IgD-negative memory B cell (primary cell): ENCODE measurements around the gene TOMM20L. TPM values are rescaled to one million over a fixed set of nuclear protein-coding genes. Genes with fewer than 3 reads are reported as not detected.
"Not testable (repeated sequence)": the region's sequence is repeated elsewhere in the genome, so short reads cannot be mapped to it uniquely, and the experiment has no call there.

ENCODE experiments used
- H3K27ac Mint-ChIP-seq, 3 donors: one replicate each; pipeline ENCODE4 v1.8.0; 2020 to 2022; ENCODE audit warnings: mild to moderate bottlenecking in 3 of 3, mixed read lengths in 3 of 3, moderate library complexity in 1 of 3
- H3K27me3 Mint-ChIP-seq: one replicate; pipeline ENCODE4 v1.8.0; 2021; ENCODE audit warnings: mixed read lengths
- H3K36me3 Mint-ChIP-seq: one replicate; pipeline ENCODE4 v1.8.0; 2020; ENCODE audit warnings: mild to moderate bottlenecking, mixed read lengths
- H3K4me1 Mint-ChIP-seq, 3 donors: one replicate each; pipeline ENCODE4 v1.8.0; 2020 to 2022; ENCODE audit warnings: mixed read lengths in 3 of 3, mild to moderate bottlenecking in 1 of 3
- H3K4me3 Mint-ChIP-seq, 4 donors: one replicate each; pipeline ENCODE4 v1.8.0; 2020 to 2022; ENCODE audit warnings: mild to moderate bottlenecking in 4 of 4, mixed read lengths in 4 of 4, moderate library complexity in 3 of 4
- H3K9me3 Mint-ChIP-seq, 3 donors: one replicate each; pipeline ENCODE4 v1.8.0; 2020 to 2021; ENCODE audit warnings: mixed read lengths in 3 of 3, mild to moderate bottlenecking in 1 of 3
- polyA plus RNA-seq: library from polyadenylated mRNA; unstranded; fragments of 300-500 nt; fragmentation: Illumina TruSeq; gene quantifications from one replicate; pipeline ENCODE4 v1.2.3, GENCODE V29; 2021

TOMM20L gene
- polyA plus RNA-seq, 1 donor from 2014 or later, result not detected

- Mint-ChIP-seq H3K4me1 (peaks cover 0 to 6% (median 2%) of the 10 kb centered on the region in 3 donors), H3K4me3 (no peak overlapping the region), H3K9me3 (no peaks in the 10 kb centered on the region), H3K27me3 (no peaks in the 10 kb centered on the region), H3K27ac (no peak overlapping the region), H3K36me3 (no peaks in the 10 kb centered on the region)
Measured at GRCh38 chr14:58401587-58401986, 5.9 kb downstream of the TOMM20L start.

GRCh38 chr14:58408681-58409215 lies 13.0 kb downstream of the TOMM20L start:
- Mint-ChIP-seq H3K9me3 (no peaks in the 10 kb centered on the region), H3K36me3 (peaks cover 2% of the 10 kb centered on the region), H3K27ac (no peak overlapping the region), H3K27me3 (no peaks in the 10 kb centered on the region), H3K4me3 (no peak overlapping the region), H3K4me1 (peaks cover 0 to 1% (median 0%) of the 10 kb centered on the region in 3 donors)

GRCh38 chr14:58414845-58415244 lies 19.1 kb downstream of the TOMM20L start:
- no peaks in the 10 kb centered on the region for H3K27me3 Mint-ChIP-seq
- H3K4me1 Mint-ChIP-seq, result peaks cover 11 to 19% (median 13%) of the 10 kb centered on the region in 3 donors
- no peaks in the 10 kb centered on the region for H3K9me3 Mint-ChIP-seq
- peaks cover 11% of the 10 kb centered on the region for H3K36me3 Mint-ChIP-seq
- H3K27ac Mint-ChIP-seq, result no peak overlapping the region
- no peak overlapping the region for H3K4me3 Mint-ChIP-seq

GRCh38 chr14:58415636-58416547 lies 20.2 kb downstream of the TOMM20L start:
- H3K4me1 Mint-ChIP-seq, result peaks cover 14 to 19% (median 17%) of the 10 kb centered on the region in 3 donors
- H3K4me3 Mint-ChIP-seq, result no peak overlapping the region
- H3K36me3 Mint-ChIP-seq, result peaks cover 11% of the 10 kb centered on the region
- no peaks in the 10 kb centered on the region for H3K9me3 Mint-ChIP-seq
- no peak overlapping the region for H3K27ac Mint-ChIP-seq
- no peaks in the 10 kb centered on the region for H3K27me3 Mint-ChIP-seq

- H3K9me3 Mint-ChIP-seq, H3K27me3 Mint-ChIP-seq, H3K27ac Mint-ChIP-seq: not testable (repeated sequence)
- Mint-ChIP-seq H3K36me3 (peaks cover 13% of the 10 kb centered on the region), H3K4me3 (peak overlapping the region in 1 of 4 donors; percentile 54), H3K4me1 (peaks cover 15 to 19% (median 17%) of the 10 kb centered on the region in 3 donors)
Measured at GRCh38 chr14:58416934-58417333, 21.2 kb downstream of the TOMM20L start.

GRCh38 chr14:58426670-58427280 lies 31.0 kb downstream of the TOMM20L start:
- Mint-ChIP-seq H3K36me3 (peaks cover 2% of the 10 kb centered on the region), H3K4me1 (peaks cover 25 to 29% (median 29%) of the 10 kb centered on the region in 3 donors), H3K27me3 (peaks cover 2% of the 10 kb centered on the region), H3K9me3 (no peaks in the 10 kb centered on the region), H3K4me3 (peak overlapping the region; percentile 82 to 99 (median 94)), H3K27ac (peak overlapping the region; percentile 87 to 100 (median 99))

GRCh38 chr14:58427281-58428117 lies 31.8 kb downstream of the TOMM20L start, which contains the start of the genes KIAA0586 and TIMM9:
Gene KIAA0586 (plus strand): TSS chr14:58427719. CDS start chr14:58428265, 546 bp downstream.
Gene TIMM9 (minus strand): TSS chr14:58427531. CDS start chr14:58411945, 15,586 bp downstream.
- Mint-ChIP-seq H3K4me3 (peak within 1 kb of the TSS; percentile 82 to 99 (median 94)), H3K27ac (peak within 1 kb of the TSS; percentile 87 to 100 (median 99)), H3K4me1 (peaks cover 25 to 32% (median 29%) of the 10 kb centered on the region in 3 donors), H3K36me3 (peaks cover 2% of the 10 kb centered on the region), H3K9me3 (no peaks in the 10 kb centered on the region), H3K27me3 (peaks cover 2% of the 10 kb centered on the region)

- Mint-ChIP-seq H3K27me3 (peaks cover 2% of the 10 kb centered on the region), H3K9me3 (no peaks in the 10 kb centered on the region), H3K4me1 (peaks cover 25 to 32% (median 29%) of the 10 kb centered on the region in 3 donors), H3K36me3 (peaks cover 2% of the 10 kb centered on the region), H3K27ac (peak overlapping the region; percentile 87 to 100 (median 99)), H3K4me3 (peak overlapping the region; percentile 82 to 99 (median 94))
Measured at GRCh38 chr14:58428118-58428683, 32.5 kb downstream of the TOMM20L start.

- H3K36me3 Mint-ChIP-seq, result peaks cover 2% of the 10 kb centered on the region
- H3K4me1 Mint-ChIP-seq, result peaks cover 21 to 29% (median 28%) of the 10 kb centered on the region in 3 donors
- no peaks in the 10 kb centered on the region for H3K9me3 Mint-ChIP-seq
- H3K27ac Mint-ChIP-seq, result no peak overlapping the region
- H3K27me3 Mint-ChIP-seq, result peaks cover 2% of the 10 kb centered on the region
- peak overlapping the region in 2 of 4 donors; percentile 3 to 71 for H3K4me3 Mint-ChIP-seq
Measured at GRCh38 chr14:58430156-58430555, 34.4 kb downstream of the TOMM20L start.

GRCh38 chr14:58439476-58439875 lies 43.7 kb downstream of the TOMM20L start:
- Mint-ChIP-seq H3K36me3 (peaks cover 9% of the 10 kb centered on the region), H3K27ac (no peak overlapping the region), H3K4me3 (no peak overlapping the region), H3K9me3 (no peaks in the 10 kb centered on the region), H3K27me3 (no peaks in the 10 kb centered on the region), H3K4me1 (no peaks in the 10 kb centered on the region)

GRCh38 chr14:58444627-58445026 lies 48.9 kb downstream of the TOMM20L start:
- Mint-ChIP-seq H3K9me3 (no peaks in the 10 kb centered on the region), H3K27me3 (no peaks in the 10 kb centered on the region), H3K36me3 (no peaks in the 10 kb centered on the region), H3K4me1 (no peaks in the 10 kb centered on the region), H3K27ac (no peak overlapping the region), H3K4me3 (no peak overlapping the region)

- H3K27me3 Mint-ChIP-seq, result no peaks in the 10 kb centered on the region
- peaks cover 0 to 3% (median 0%) of the 10 kb centered on the region in 3 donors for H3K4me1 Mint-ChIP-seq
- H3K27ac Mint-ChIP-seq, result no peak overlapping the region
- no peak overlapping the region for H3K4me3 Mint-ChIP-seq
- peaks cover 23% of the 10 kb centered on the region for H3K36me3 Mint-ChIP-seq
- H3K9me3 Mint-ChIP-seq, result peaks cover 0 to 4% (median 0%) of the 10 kb centered on the region in 3 donors
Measured at GRCh38 chr14:58455593-58456265, 60.0 kb downstream of the TOMM20L start.
